ENCODE measurements around the gene ZBTB20.

ZBTB20 gene

DNA sequence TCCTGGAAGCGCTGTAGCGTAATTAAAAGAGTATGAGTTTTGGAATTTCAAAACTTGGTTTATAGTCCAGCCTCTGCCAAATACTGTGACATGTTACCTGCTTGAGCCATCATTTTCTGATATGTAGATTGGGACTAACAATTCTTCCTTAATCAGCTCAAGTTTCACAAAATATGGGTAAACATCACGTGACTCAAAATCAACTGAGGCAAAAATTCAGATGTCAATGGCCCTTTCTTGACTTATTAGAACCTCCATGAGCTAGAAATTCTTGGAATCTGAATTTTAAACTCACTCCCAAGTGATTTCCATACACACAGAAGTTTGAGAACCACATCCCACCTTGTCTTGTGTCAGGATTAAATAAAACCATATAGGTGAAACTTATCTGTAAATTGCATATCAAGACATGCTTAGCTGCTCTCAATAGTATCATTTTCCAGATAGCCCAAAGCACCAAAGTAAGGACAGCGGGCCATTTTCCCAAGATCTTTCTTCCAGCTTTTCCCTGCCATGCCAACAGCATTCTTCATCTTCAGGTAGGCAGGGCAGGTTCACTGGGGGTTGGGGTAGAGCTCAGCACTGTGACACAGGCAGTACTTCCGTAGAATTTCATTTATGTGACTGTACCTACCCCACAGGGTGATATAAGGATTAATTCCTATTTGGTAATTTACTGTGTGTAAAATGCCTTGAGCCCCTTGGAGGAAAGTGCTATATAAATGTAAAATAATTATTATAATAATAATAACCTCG, 474.2 kb downstream of the ZBTB20 start:
- TF ChIP-seq SIN3A (IDR thresholded peaks at IDR 0.05; ENCODE audit: borderline replicate concordance, insufficient read depth, low read length), result no peak
- no peak for TF ChIP-seq POLR2AphosphoS5 (IDR thresholded peaks at IDR 0.05; ENCODE audit: low read depth, low read length)
- no peak for TF ChIP-seq FOXP2 (optimal IDR thresholded peaks at IDR 0.05; ENCODE audit: borderline replicate concordance, extremely low read depth, extremely low read length, insufficient read depth)
- no peak for TF ChIP-seq TAF1 (IDR thresholded peaks at IDR 0.05; ENCODE audit: borderline replicate concordance, insufficient read depth, low read length)
- TF ChIP-seq, protein P1, sequence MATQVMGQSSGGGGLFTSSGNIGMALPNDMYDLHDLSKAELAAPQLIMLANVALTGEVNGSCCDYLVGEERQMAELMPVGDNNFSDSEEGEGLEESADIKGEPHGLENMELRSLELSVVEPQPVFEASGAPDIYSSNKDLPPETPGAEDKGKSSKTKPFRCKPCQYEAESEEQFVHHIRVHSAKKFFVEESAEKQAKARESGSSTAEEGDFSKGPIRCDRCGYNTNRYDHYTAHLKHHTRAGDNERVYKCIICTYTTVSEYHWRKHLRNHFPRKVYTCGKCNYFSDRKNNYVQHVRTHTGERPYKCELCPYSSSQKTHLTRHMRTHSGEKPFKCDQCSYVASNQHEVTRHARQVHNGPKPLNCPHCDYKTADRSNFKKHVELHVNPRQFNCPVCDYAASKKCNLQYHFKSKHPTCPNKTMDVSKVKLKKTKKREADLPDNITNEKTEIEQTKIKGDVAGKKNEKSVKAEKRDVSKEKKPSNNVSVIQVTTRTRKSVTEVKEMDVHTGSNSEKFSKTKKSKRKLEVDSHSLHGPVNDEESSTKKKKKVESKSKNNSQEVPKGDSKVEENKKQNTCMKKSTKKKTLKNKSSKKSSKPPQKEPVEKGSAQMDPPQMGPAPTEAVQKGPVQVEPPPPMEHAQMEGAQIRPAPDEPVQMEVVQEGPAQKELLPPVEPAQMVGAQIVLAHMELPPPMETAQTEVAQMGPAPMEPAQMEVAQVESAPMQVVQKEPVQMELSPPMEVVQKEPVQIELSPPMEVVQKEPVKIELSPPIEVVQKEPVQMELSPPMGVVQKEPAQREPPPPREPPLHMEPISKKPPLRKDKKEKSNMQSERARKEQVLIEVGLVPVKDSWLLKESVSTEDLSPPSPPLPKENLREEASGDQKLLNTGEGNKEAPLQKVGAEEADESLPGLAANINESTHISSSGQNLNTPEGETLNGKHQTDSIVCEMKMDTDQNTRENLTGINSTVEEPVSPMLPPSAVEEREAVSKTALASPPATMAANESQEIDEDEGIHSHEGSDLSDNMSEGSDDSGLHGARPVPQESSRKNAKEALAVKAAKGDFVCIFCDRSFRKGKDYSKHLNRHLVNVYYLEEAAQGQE (IDR thresholded peaks at IDR 0.05; ENCODE audit: insufficient read depth in 1 of 2, low read depth in 2 of 2, low read length in 2 of 2), result no peak

DNA sequence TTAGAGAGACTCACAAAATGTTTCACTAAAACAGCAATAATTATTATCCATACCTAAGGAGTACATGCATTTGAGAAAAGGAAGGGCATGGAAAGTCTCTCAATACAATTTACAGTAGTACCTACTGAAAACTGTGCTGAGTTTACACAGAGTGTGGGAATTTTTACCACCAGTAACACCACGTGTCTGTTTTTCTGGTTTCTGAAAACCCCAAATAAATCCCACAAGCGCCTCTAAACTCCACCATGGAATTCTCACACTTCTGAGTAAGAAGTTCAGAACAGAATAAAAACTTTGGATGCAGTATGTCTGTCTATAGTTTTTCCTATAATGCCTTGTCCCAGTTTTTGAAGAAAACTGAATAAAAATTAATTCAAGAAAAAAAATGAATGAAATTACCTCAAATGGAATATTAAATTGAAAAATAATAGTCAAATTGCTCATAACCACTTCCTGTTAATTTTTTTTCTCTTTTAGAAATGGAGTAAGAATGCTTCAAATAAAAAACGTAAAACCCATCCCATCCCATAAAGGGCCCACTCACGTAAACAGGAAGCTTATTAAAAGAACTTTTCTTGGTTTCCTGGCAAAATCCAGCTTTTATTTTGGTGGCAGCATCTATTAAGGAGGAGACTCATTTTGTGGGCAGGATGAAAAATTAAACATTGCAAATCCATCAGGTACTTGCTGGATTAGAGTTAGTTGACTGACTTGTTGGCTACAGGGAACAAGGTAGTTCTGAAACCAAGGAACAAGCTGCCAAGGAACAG, 475.2 kb downstream of the ZBTB20 start:
- TF ChIP-seq SIN3A (IDR thresholded peaks at IDR 0.05; ENCODE audit: borderline replicate concordance, insufficient read depth, low read length) (no peak), TAF1 (IDR thresholded peaks at IDR 0.05; ENCODE audit: borderline replicate concordance, insufficient read depth, low read length) (no peak), POLR2AphosphoS5 (IDR thresholded peaks at IDR 0.05; ENCODE audit: low read depth, low read length) (no peak), FOXP2 (optimal IDR thresholded peaks at IDR 0.05; ENCODE audit: borderline replicate concordance, extremely low read depth, extremely low read length, insufficient read depth) (no peak)
- TF ChIP-seq, protein P1 (IDR thresholded peaks at IDR 0.05; ENCODE audit: insufficient read depth in 1 of 2, low read depth in 2 of 2, low read length in 2 of 2), result no peak

DNA sequence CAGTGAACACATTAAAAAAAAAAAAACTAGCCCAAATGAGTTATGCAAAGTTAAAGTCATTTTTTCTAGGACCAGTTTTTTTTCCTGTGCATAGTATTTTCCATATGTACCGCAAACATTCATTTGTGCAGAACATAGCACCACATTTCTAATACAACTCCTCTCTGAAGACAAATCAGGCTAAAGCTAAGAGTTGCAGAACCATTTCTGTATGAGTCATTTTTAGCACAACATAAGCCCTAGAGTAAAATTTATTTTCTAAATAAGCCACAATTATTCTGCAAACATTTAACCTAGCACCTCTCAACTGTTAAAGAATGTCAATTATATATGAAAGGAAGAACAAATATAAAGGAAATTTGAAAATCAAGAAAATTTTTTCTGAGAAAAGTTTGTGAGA, 477.5 kb downstream of the ZBTB20 start:
- no peak for TF ChIP-seq TAF1 (IDR thresholded peaks at IDR 0.05; ENCODE audit: borderline replicate concordance, insufficient read depth, low read length)
- no peak for TF ChIP-seq FOXP2 (optimal IDR thresholded peaks at IDR 0.05; ENCODE audit: borderline replicate concordance, extremely low read depth, extremely low read length, insufficient read depth)
- no peak for TF ChIP-seq POLR2AphosphoS5 (IDR thresholded peaks at IDR 0.05; ENCODE audit: low read depth, low read length)
- TF ChIP-seq SIN3A (IDR thresholded peaks at IDR 0.05; ENCODE audit: borderline replicate concordance, insufficient read depth, low read length), result no peak
- TF ChIP-seq, protein P1 (IDR thresholded peaks at IDR 0.05; ENCODE audit: insufficient read depth in 1 of 2, low read depth in 2 of 2, low read length in 2 of 2), result no peak

GRCh38 chr3:114668099-114668498, 479.0 kb downstream of the ZBTB20 start:
- TF ChIP-seq POLR2AphosphoS5 (IDR thresholded peaks at IDR 0.05; ENCODE audit: low read depth, low read length), result no peak
- TF ChIP-seq TAF1 (IDR thresholded peaks at IDR 0.05; ENCODE audit: borderline replicate concordance, insufficient read depth, low read length), result no peak
- no peak for TF ChIP-seq SIN3A (IDR thresholded peaks at IDR 0.05; ENCODE audit: borderline replicate concordance, insufficient read depth, low read length)
- TF ChIP-seq, protein P1 (IDR thresholded peaks at IDR 0.05; ENCODE audit: insufficient read depth in 1 of 2, low read depth in 2 of 2, low read length in 2 of 2), result no peak
- no peak for TF ChIP-seq FOXP2 (optimal IDR thresholded peaks at IDR 0.05; ENCODE audit: borderline replicate concordance, extremely low read depth, extremely low read length, insufficient read depth)
